ENCODE measurements around the gene P3H4.

The P3H4 gene

GRCh38 chr17:41821776-41822175 lies 10.0 kb upstream of the P3H4 start:
- DNase-seq: no peak

GRCh38 chr17:41818024-41818423 lies 6.3 kb upstream of the P3H4 start:
- no peak for DNase-seq

- DNase-seq: no peak
Observed at GRCh38 chr17:41816637-41817320, 5.0 kb upstream of the P3H4 start.

GRCh38 chr17:41814195-41814594 lies 2.4 kb upstream of the P3H4 start:
- no peak for DNase-seq

GRCh38 chr17:41813699-41814124 lies 2.0 kb upstream of the P3H4 start:
- no peak for DNase-seq

- no peak for DNase-seq
Observed at GRCh38 chr17:41813152-41813680, 1.5 kb upstream of the P3H4 start.

GRCh38 chr17:41812381-41813151 lies 817 bp upstream of the P3H4 start, which contains the start of gene FKBP10:
Gene FKBP10, plus strand, starts transcription at chr17:41813004. Its CDS starts 31 bp downstream, at chr17:41813035.
- DNase-seq: no peak

GRCh38 chr17:41810659-41811548 lies 845 bp downstream of the P3H4 start:
- DNase-seq: no peak

- DNase-seq: no peak
Observed at GRCh38 chr17:41806685-41807445, 4.9 kb downstream of the P3H4 start.

GRCh38 chr17:41803049-41804020 lies 8.4 kb downstream of the P3H4 start:
- DNase-seq: no peak

GRCh38 chr17:41801374-41802271 lies 10.1 kb downstream of the P3H4 start:
- no peak for DNase-seq

GRCh38 chr17:41800601-41801373 lies 11.0 kb downstream of the P3H4 start:
- DNase-seq: no peak

- DNase-seq: no peak
Observed at GRCh38 chr17:41799366-41799765, 12.4 kb downstream of the P3H4 start.

- no peak for DNase-seq
Observed at GRCh38 chr17:41797377-41797776, 14.4 kb downstream of the P3H4 start.

GRCh38 chr17:41796121-41796895 lies 15.4 kb downstream of the P3H4 start:
- no peak for DNase-seq

- no peak for DNase-seq
Observed at GRCh38 chr17:41794540-41794975, 17.2 kb downstream of the P3H4 start.

GRCh38 chr17:41793784-41794539 lies 17.8 kb downstream of the P3H4 start:
- no peak for DNase-seq

Data from activated gamma-delta T cell (primary cell).